H1 (cell line): ENCODE data around the gene MRPS26. TPM values are rescaled to one million over a fixed set of nuclear protein-coding genes. Genes with fewer than 3 reads are reported as not detected.

Source experiments
- CTCF ChIA-PET: fragments of 300-600 bp; sonication (Branson Sonifier 250); formaldehyde crosslinking; loops from one replicate; lab custom pipeline; 2021; ENCODE audit not compliant: partially characterized antibody; lab: Charles Lee
- POLR2A ChIA-PET: fragments of 300-600 bp; sonication (Branson Sonifier 250); formaldehyde crosslinking; loops from one replicate; lab custom pipeline; 2021; ENCODE audit warnings: inconsistent platforms; ENCODE audit not compliant: partially characterized antibody; lab: Charles Lee
- DNase-seq, 2 experiments: peaks; one replicate each; pipeline versions ENCODE4 v3.0.0 to v3.0.0-alpha.2; 2010 to 2022; ENCODE audit warnings: low spot score in 2 of 2, low read depth in 1 of 2, mixed read lengths in 1 of 2
- FAIRE-seq: peaks from 2 replicates; lab custom pipeline; 2011; peaks lifted over from hg19 to GRCh38; lab: Jason Lieb, UNC
- H2AFZ ChIP-seq: 2 replicates; pipeline ENCODE4 v1.8.1; 2012; ENCODE audit warnings: low read length, inconsistent platforms
- H2AK5ac ChIP-seq: 2 replicates; pipeline ENCODE4 v1.6.1; 2013; ENCODE audit warnings: low read depth, low read length
- H2BK120ac ChIP-seq: replicated peaks from 2 replicates; pipeline ENCODE3; 2013; ENCODE audit warnings: low read depth, low read length, inconsistent platforms
- H2BK12ac ChIP-seq: 2 replicates; pipeline ENCODE4 v1.6.1; 2013; ENCODE audit warnings: low read depth, low read length
- H2BK15ac ChIP-seq: 2 replicates; pipeline ENCODE4 v1.6.1; 2013; ENCODE audit warnings: low read length
- H2BK20ac ChIP-seq: 2 replicates; pipeline ENCODE4 v1.6.1; 2013; ENCODE audit warnings: low read length
- H2BK5ac ChIP-seq: 2 replicates; pipeline ENCODE4 v1.6.1; 2013; ENCODE audit warnings: low read depth, low read length
- H3K14ac ChIP-seq: 2 replicates; pipeline ENCODE4 v1.6.1; 2013; ENCODE audit warnings: inconsistent platforms; ENCODE audit not compliant: insufficient read length
- H3K18ac ChIP-seq: 2 replicates; pipeline ENCODE4 v1.6.1; 2013; ENCODE audit warnings: low read length; ENCODE audit errors: extremely low read depth
- H3K23ac ChIP-seq: 2 replicates; pipeline ENCODE4 v1.6.1; 2013; ENCODE audit warnings: inconsistent platforms; ENCODE audit not compliant: insufficient read length
- H3K23me2 ChIP-seq: 2 replicates; pipeline ENCODE4 v1.6.1; 2013; ENCODE audit warnings: low read depth, low read length
- H3K27ac ChIP-seq: 2 replicates; pipeline ENCODE4 v1.6.1; 2011; ENCODE audit warnings: low read depth, low read length, inconsistent platforms
- H3K27me3 ChIP-seq, 4 experiments: replicated peaks in 1 of 4; 1 replicate in 1 of 4; 2 replicates in 3 of 4; pipeline versions ENCODE4 v1.6.1 to v1.8.1; 2011 to 2013; ENCODE audit warnings: low read length in 3 of 4, mild to moderate bottlenecking in 3 of 4, inconsistent platforms in 2 of 4, mixed read lengths in 2 of 4, moderate library complexity in 1 of 4; ENCODE audit not compliant: control insufficient read depth in 3 of 4, insufficient read depth in 3 of 4; ENCODE audit errors: extremely low read depth in 1 of 4
- H3K36me3 ChIP-seq, 4 experiments: 2 replicates each; pipeline versions ENCODE4 v1.6.1 to v1.8.1; 2011 to 2013; ENCODE audit warnings: mild to moderate bottlenecking in 4 of 4, low read length in 3 of 4, moderate library complexity in 2 of 4, control low read depth in 1 of 4, inconsistent platforms in 1 of 4; ENCODE audit not compliant: insufficient read depth in 4 of 4, control insufficient read depth in 2 of 4
- H3K4ac ChIP-seq: replicated peaks from 2 replicates; pipeline ENCODE3; 2013; ENCODE audit warnings: low read length, low read depth, mixed read lengths, inconsistent platforms; ENCODE audit not compliant: insufficient read length
- H3K4me1 ChIP-seq, 4 experiments: replicated peaks in 1 of 4; 1 replicate in 1 of 4; 2 replicates in 3 of 4; pipeline versions ENCODE4 v1.6.1 to v1.8.1; 2011 to 2013; ENCODE audit warnings: low read length in 3 of 4, inconsistent platforms in 2 of 4, mixed read lengths in 1 of 4; ENCODE audit not compliant: insufficient read depth in 4 of 4, control insufficient read depth in 3 of 4
- H3K4me2 ChIP-seq, 2 experiments: 2 replicates each; pipeline versions ENCODE4 v1.6.1 to v1.8.1; 2011 to 2013; ENCODE audit warnings: low read depth in 2 of 2, low read length in 2 of 2, control low read depth in 1 of 2, inconsistent platforms in 1 of 2, mild to moderate bottlenecking in 1 of 2; ENCODE audit not compliant: insufficient read depth in 1 of 2
- H3K4me3 ChIP-seq, 4 experiments: fragments of 200-600, 300-600 bp in 1 of 4; sonication (generic), shearing (Covaris generic), sonication (Bioruptor Twin) in 1 of 4; 2 replicates each; pipeline versions ENCODE4 v1.5.1 to v1.8.1; 2011 to 2016; ENCODE audit warnings: low read length in 4 of 4, low read depth in 3 of 4, control low read depth in 2 of 4, inconsistent platforms in 2 of 4, mild to moderate bottlenecking in 2 of 4, mixed read lengths in 1 of 4, moderate library complexity in 1 of 4; ENCODE audit not compliant: insufficient read depth in 2 of 4; ENCODE audit errors: extremely low read depth in 1 of 4
- H3K56ac ChIP-seq: replicated peaks from 2 replicates; pipeline ENCODE3; 2013; ENCODE audit warnings: low read depth, mild to moderate bottlenecking, mixed read lengths, low read length, inconsistent platforms; ENCODE audit not compliant: insufficient read length
- H3K79me1 ChIP-seq: 2 replicates; pipeline ENCODE4 v1.6.1; 2013; ENCODE audit warnings: low read depth, low read length, control low read depth
- H3K79me2 ChIP-seq, 2 experiments: 2 replicates each; pipeline versions ENCODE4 v1.6.1 to v1.8.1; 2012 to 2013; ENCODE audit warnings: low read length in 2 of 2, mild to moderate bottlenecking in 2 of 2, inconsistent platforms in 1 of 2; ENCODE audit not compliant: insufficient read depth in 2 of 2, control insufficient read depth in 1 of 2
- H3K9ac ChIP-seq, 4 experiments: replicated peaks in 1 of 4; 1 replicate in 1 of 4; 2 replicates in 3 of 4; pipeline versions ENCODE4 v1.6.1 to v1.8.1; 2011 to 2013; ENCODE audit warnings: low read depth in 3 of 4, low read length in 3 of 4, control low read depth in 2 of 4, mild to moderate bottlenecking in 2 of 4, moderate library complexity in 2 of 4, inconsistent platforms in 1 of 4; ENCODE audit errors: extremely low read depth in 1 of 4
- H3K9me3 ChIP-seq, 2 experiments: 2 replicates each; pipeline versions ENCODE4 v1.6.1 to v1.8.1; 2012 to 2013; ENCODE audit warnings: mild to moderate bottlenecking in 2 of 2, moderate library complexity in 2 of 2, control low read depth in 1 of 2, inconsistent platforms in 1 of 2, low read depth in 1 of 2, low read length in 1 of 2, mixed read lengths in 1 of 2; ENCODE audit not compliant: insufficient read depth in 2 of 2
- H4K20me1 ChIP-seq, 2 experiments: replicated peaks in 1 of 2; 2 replicates each; pipeline versions ENCODE3 to v1.8.1; 2011 to 2013; ENCODE audit warnings: inconsistent platforms in 2 of 2, low read length in 2 of 2, mild to moderate bottlenecking in 1 of 2; ENCODE audit not compliant: insufficient read depth in 2 of 2, control insufficient read depth in 1 of 2
- H4K5ac ChIP-seq: 2 replicates; pipeline ENCODE4 v1.6.1; 2013; ENCODE audit warnings: low read length, low read depth, mixed read lengths, inconsistent platforms; ENCODE audit not compliant: insufficient read length
- H4K8ac ChIP-seq: 2 replicates; pipeline ENCODE4 v1.8.0; 2013; ENCODE audit warnings: mild to moderate bottlenecking, moderate library complexity, low read length, inconsistent platforms; ENCODE audit not compliant: insufficient read depth; ENCODE audit errors: extremely low read depth
- H4K91ac ChIP-seq: replicated peaks from 2 replicates; pipeline ENCODE3; 2013; ENCODE audit warnings: low read length, mixed read lengths, inconsistent platforms; ENCODE audit not compliant: insufficient read length
- CTCF ChIP-seq, 3 experiments: IDR thresholded peaks; 1 replicate in 2 of 3; 2 replicates in 1 of 3; pipeline versions ENCODE4 v1.5.1 to v1.6.1; 2011; ENCODE audit warnings: low read length in 3 of 3, mild to moderate bottlenecking in 3 of 3, inconsistent platforms in 2 of 3, low read depth in 1 of 3, moderate library complexity in 1 of 3; ENCODE audit not compliant: insufficient read depth in 1 of 3; ENCODE audit errors: control extremely low read depth in 1 of 3
- MAX ChIP-seq: IDR thresholded peaks from 2 replicates; pipeline ENCODE4 v1.6.1; 2012; ENCODE audit warnings: inconsistent platforms
- RAD21 ChIP-seq, 2 experiments: IDR thresholded peaks in 1 of 2; conservative IDR thresholded peaks in 1 of 2; 2 replicates each; pipeline ENCODE4 v1.6.1; 2011; ENCODE audit warnings: low read depth in 2 of 2, low read length in 2 of 2, improper control_type of control experiment in 1 of 2, inconsistent platforms in 1 of 2, mild to moderate bottlenecking in 1 of 2, moderate library complexity in 1 of 2
- SIRT6 ChIP-seq: IDR thresholded peaks from one replicate; pipeline ENCODE4 v1.7.1; 2012; ENCODE audit warnings: low read length, inconsistent platforms
- TCF12 ChIP-seq: IDR thresholded peaks from 2 replicates; pipeline ENCODE4 v1.6.1; 2011; ENCODE audit warnings: low read depth, mild to moderate bottlenecking, low read length
- WGBS, 2 experiments: shearing (Covaris generic) in 1 of 2; methylation state at CpG; one replicate each; pipeline versions ENCODE4 v1.1.6 to v1.1.7; 2013 to 2015; ENCODE audit warnings: low lambda C conversion rate in 2 of 2, mixed read lengths in 2 of 2, inconsistent platforms in 1 of 2, low coverage in 1 of 2, missing lambda C conversion rate in 1 of 2; ENCODE audit not compliant: insufficient replicate concordance in 2 of 2, insufficient coverage in 1 of 2, insufficient read length in 1 of 2; ENCODE audit errors: extremely low coverage in 1 of 2, missing lambda C conversion rate in 1 of 2; 5-methylcytosine and 5-hydroxymethylcytosine counted together
- polyA plus RNA-seq, 7 experiments: library from polyadenylated mRNA; depleted of rRNA in 3 of 7; stranded (reverse) in 5 of 7; unstranded in 2 of 7; fragments of >200 nt in 5 of 7; fragments of 200-250 nt in 2 of 7; gene quantifications; 1 replicate in 5 of 7; 2 replicates in 1 of 7; 4 replicates in 1 of 7; pipeline versions ENCODE4 v1.2.1 to v1.2.3, GENCODE V29; 2011 to 2013; ENCODE audit warnings: missing spikeins in 2 of 7, mixed read lengths in 2 of 7
- total RNA-seq: library from RNA; stranded (reverse); fragmentation: NEBNext Ultra II Directional; extraction: Animal tissue kit (Norgen Biotek cat#: 25700); gene quantifications from 2 replicates; pipeline ENCODE4 v1.2.1, GENCODE V29; 2021

The MRPS26 gene
- total and polyA plus RNA-seq, 2 of the 8 experiments (the other 6 are each of a cell fraction or from before 2014, with no cell fraction given), result 83.6 to 103 TPM

- Histone ChIP-seq H2BK120ac (no peak overlapping the region), H3K27ac (no peak overlapping the region), H3K4me2 (no peak overlapping the region), H3K9me3 (peaks cover under 1 to 2% of the 10 kb centered on the region in 2 experiments; a peak in 2 of 4 replicates), H3K9ac (no peak overlapping the region), H2AK5ac (no peak overlapping the region), H3K27me3 (peaks cover 11 to 30% (median 26%) of the 10 kb centered on the region in 4 experiments), H4K20me1 (no peaks in the 10 kb centered on the region), H4K91ac (no peak overlapping the region), H2BK12ac (no peak overlapping the region), H4K5ac (no peak overlapping the region), H3K23me2 (peaks cover 3% of the 10 kb centered on the region; the same call in 1 of the 2 replicates), H2BK20ac (no peak overlapping the region), H3K18ac (no peak overlapping the region), H3K23ac (no peak overlapping the region), H3K79me2 (no peaks in the 10 kb centered on the region), H3K56ac (no peak overlapping the region), H2AFZ (no peak overlapping the region), H2BK15ac (no peak overlapping the region), H2BK5ac (no peak overlapping the region), H3K36me3 (no peaks in the 10 kb centered on the region), H3K4ac (no peak overlapping the region), H4K8ac (no peak overlapping the region), H3K4me1 (peaks cover 0 to 8% (median 3%) of the 10 kb centered on the region in 4 experiments; a peak in 5 of 7 replicates), H3K14ac (no peak overlapping the region), H3K79me1 (no peaks in the 10 kb centered on the region), H3K4me3 (no peak overlapping the region)
- CTCF ChIA-PET, result interaction anchor here (0.6 to 4.6 kb wide), 18 partner anchors 9 to 183 kb away, joined by 3 to 23 read pairs (median 4); no protein-coding TSS in a partner anchor
- 86% methylated on average over 8 of the region's 8 CpGs; no CpG with 5 or more reads in 1 of the 2 experiments for WGBS, 2 experiments
- POLR2A ChIA-PET, result interaction anchor here (0.5 to 0.9 kb wide), 4 partner anchors 17 to 269 kb away, joined by 3 to 4 read pairs (median 3); no protein-coding TSS in a partner anchor
- TF ChIP-seq RAD21 (IDR thresholded peaks at IDR 0.05 in 1 of 2, conservative IDR thresholded peaks at IDR 0.05 in 1 of 2; ENCODE audit: low read depth in 2 of 2, low read length in 2 of 2) (peak in 1 of 2 experiments; percentile 25; a peak in 2 of 4 replicates), MAX (peak; percentile 46; the same call in 1 of the 2 replicates), SIRT6 (no peak), CTCF (IDR thresholded peaks at IDR 0.05; ENCODE audit: control extremely low read depth in 1 of 3, insufficient read depth in 1 of 3, low read depth in 1 of 3, low read length in 3 of 3) (peak; percentile 42 to 48 (median 46)), TCF12 (0 out of 2 replicates have a peak, but pooled peaks have one; percentile 34)
- DNase-seq (no peak), FAIRE-seq (no peak)
Observed at GRCh38 chr20:3068986-3069900, 23.4 kb downstream of the MRPS26 start.
